GM12892 (cell line): ENCODE data around the gene CEP131.

Experiments used
- DNase-seq: peaks from one replicate; pipeline ENCODE4 v3.0.0; 2011; ENCODE audit not compliant: insufficient read length
- FAIRE-seq: peaks from 2 replicates; lab custom pipeline; 2011; peaks lifted over from hg19 to GRCh38; lab: Jason Lieb, UNC
- POLR2A ChIP-seq: IDR thresholded peaks from 2 replicates; pipeline ENCODE4 v1.6.1; 2011; ENCODE audit warnings: low read depth, low read length, control low read depth
- POLR2AphosphoS5 ChIP-seq: IDR thresholded peaks from 2 replicates; pipeline ENCODE4 v1.6.1; 2011; ENCODE audit warnings: low read depth, low read length, control low read depth
- TAF1 ChIP-seq: IDR thresholded peaks from 2 replicates; pipeline ENCODE4 v1.6.1; 2011; ENCODE audit warnings: low read depth, mild to moderate bottlenecking, control low read depth, low read length, borderline replicate concordance

The CEP131 gene

GRCh38 chr17:81193470-81194224 lies 29.1 kb downstream of the CEP131 start:
- FAIRE-seq = peak; percentile 36
- TF ChIP-seq POLR2AphosphoS5 = no peak
- no peak for TF ChIP-seq TAF1
- TF ChIP-seq POLR2A = no peak
- DNase-seq = no peak

- FAIRE-seq (no peak), DNase-seq (no peak)
- no peak for TF ChIP-seq POLR2AphosphoS5
- no peak for TF ChIP-seq POLR2A
- no peak for TF ChIP-seq TAF1
Observed at GRCh38 chr17:81193051-81193410, 29.7 kb downstream of the CEP131 start.

GRCh38 chr17:81192386-81193050 lies 30.2 kb downstream of the CEP131 start:
- no peak for FAIRE-seq
- TF ChIP-seq POLR2A (no peak), POLR2AphosphoS5 (no peak), TAF1 (no peak)
- no peak for DNase-seq

GRCh38 chr17:81191646-81192045 lies 31.1 kb downstream of the CEP131 start:
- DNase-seq (no peak), FAIRE-seq (no peak)
- no peak for TF ChIP-seq POLR2AphosphoS5
- no peak for TF ChIP-seq TAF1
- no peak for TF ChIP-seq POLR2A

- FAIRE-seq (no peak), DNase-seq (no peak)
Observed at GRCh38 chr17:81191116-81191515, 31.6 kb downstream of the CEP131 start.

GRCh38 chr17:81190591-81190990 lies 32.2 kb downstream of the CEP131 start:
- FAIRE-seq (no peak), DNase-seq (no peak)
- TF ChIP-seq TAF1 (no peak), POLR2A (no peak), POLR2AphosphoS5 (no peak)

More at GRCh38 chr17:81191116-81191515, 31.6 kb downstream of the CEP131 start:
- TF ChIP-seq TAF1 (no peak), POLR2AphosphoS5 (no peak), POLR2A (no peak)

GRCh38 chr17:81189670-81190530 lies 32.9 kb downstream of the CEP131 start:
- DNase-seq (no peak), FAIRE-seq (no peak)
- TF ChIP-seq TAF1 (no peak), POLR2A (no peak), POLR2AphosphoS5 (no peak)

- DNase-seq (no peak), FAIRE-seq (no peak)
- TF ChIP-seq POLR2AphosphoS5 (no peak), TAF1 (no peak), POLR2A (no peak)
Observed at GRCh38 chr17:81189016-81189415, 33.7 kb downstream of the CEP131 start.

GRCh38 chr17:81188491-81188840 lies 34.3 kb downstream of the CEP131 start:
- DNase-seq (no peak), FAIRE-seq (no peak)
- TF ChIP-seq POLR2A (no peak), TAF1 (no peak), POLR2AphosphoS5 (no peak)

- TF ChIP-seq POLR2A (no peak), TAF1 (no peak), POLR2AphosphoS5 (no peak)
- FAIRE-seq = no peak
- DNase-seq = no peak
Observed at GRCh38 chr17:81187586-81188490, 34.9 kb downstream of the CEP131 start.

- FAIRE-seq = no peak
- no peak for DNase-seq
- TF ChIP-seq TAF1 (no peak), POLR2AphosphoS5 (no peak), POLR2A (no peak)
Observed at GRCh38 chr17:81187120-81187519, 35.6 kb downstream of the CEP131 start.
